ENCODE measurements around the gene NCOA7. TPM values are rescaled to one million over a fixed set of nuclear protein-coding genes. Genes with fewer than 3 reads are reported as not detected.

Gene NCOA7
- total and polyA plus RNA-seq, 9 of the 15 experiments (the other 6 are each of a cell fraction or from before 2014, with no cell fraction given): 5.8 to 14.6 (median 9.3) TPM

DNA sequence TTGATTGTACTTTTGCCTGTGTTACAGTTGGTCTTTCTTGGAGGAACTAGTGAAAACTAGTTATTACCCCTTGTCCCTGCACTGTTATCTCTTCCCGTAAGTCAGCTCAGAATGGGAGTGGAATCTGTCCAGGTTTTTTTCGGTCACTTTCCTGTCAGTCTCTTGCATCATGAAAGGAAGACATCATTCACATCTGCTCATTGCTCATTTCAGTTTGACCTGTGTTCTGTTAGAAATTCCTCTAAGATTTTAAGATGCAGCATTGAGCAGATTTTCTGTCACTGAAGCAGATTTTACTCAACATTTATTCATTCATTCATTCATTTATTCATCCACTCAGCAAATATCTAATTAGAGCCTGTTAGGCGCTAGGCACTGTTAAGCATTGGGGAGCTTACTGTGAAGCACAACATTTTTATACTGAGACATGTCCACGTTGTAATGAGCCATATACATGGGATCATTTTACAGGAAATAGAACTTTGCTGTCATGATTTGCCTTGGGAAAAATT, 132.7 kb downstream of the NCOA7 start (continued):
- TF ChIP-seq EZH2 (IDR thresholded peaks at IDR 0.05; ENCODE audit: borderline replicate concordance, low read depth, low read length) (no peak), HNRNPH1 (optimal IDR thresholded peaks at IDR 0.05; ENCODE audit: low read depth, low read length) (no peak), ZSCAN29 (IDR thresholded peaks at IDR 0.05) (no peak), HDGF (IDR thresholded peaks at IDR 0.05) (no peak), CHAMP1 (IDR thresholded peaks at IDR 0.05) (no peak), ZEB2 (IDR thresholded peaks at IDR 0.05) (no peak), CBX8 (IDR thresholded peaks at IDR 0.05; ENCODE audit: borderline replicate concordance, extremely low read depth, low read depth, low read length, poor library complexity, severe bottlenecking) (no peak), ZC3H4 (CRISPR knock-in tag; IDR thresholded peaks at IDR 0.05; ENCODE audit: borderline replicate concordance) (no peak), TRIM24 (IDR thresholded peaks at IDR 0.05) (peak; percentile 68 to 69; a peak in 2 of 4 replicates), FOXM1 (IDR thresholded peaks at IDR 0.05; ENCODE audit: low read depth) (no peak), FOXM1 (CRISPR knock-in tag; IDR thresholded peaks at IDR 0.05; ENCODE audit: low read depth) (no peak), HMG20B (CRISPR knock-in tag; IDR thresholded peaks at IDR 0.05) (no peak), ZBTB43 (CRISPR knock-in tag; IDR thresholded peaks at IDR 0.05) (no peak), SRSF3 (IDR thresholded peaks at IDR 0.05; ENCODE audit: insufficient read depth, low read length) (no peak), FUS (optimal IDR thresholded peaks at IDR 0.05; ENCODE audit: low read depth, low read length) (no peak), TEAD2 (tag; IDR thresholded peaks at IDR 0.05) (peak; percentile 43; the same call in 1 of the 2 replicates), SFPQ (IDR thresholded peaks at IDR 0.05; ENCODE audit: low read depth, low read length) (no peak), ZNF785 (CRISPR knock-in tag; IDR thresholded peaks at IDR 0.05) (no peak)
- TF ChIP-seq, protein P1, sequence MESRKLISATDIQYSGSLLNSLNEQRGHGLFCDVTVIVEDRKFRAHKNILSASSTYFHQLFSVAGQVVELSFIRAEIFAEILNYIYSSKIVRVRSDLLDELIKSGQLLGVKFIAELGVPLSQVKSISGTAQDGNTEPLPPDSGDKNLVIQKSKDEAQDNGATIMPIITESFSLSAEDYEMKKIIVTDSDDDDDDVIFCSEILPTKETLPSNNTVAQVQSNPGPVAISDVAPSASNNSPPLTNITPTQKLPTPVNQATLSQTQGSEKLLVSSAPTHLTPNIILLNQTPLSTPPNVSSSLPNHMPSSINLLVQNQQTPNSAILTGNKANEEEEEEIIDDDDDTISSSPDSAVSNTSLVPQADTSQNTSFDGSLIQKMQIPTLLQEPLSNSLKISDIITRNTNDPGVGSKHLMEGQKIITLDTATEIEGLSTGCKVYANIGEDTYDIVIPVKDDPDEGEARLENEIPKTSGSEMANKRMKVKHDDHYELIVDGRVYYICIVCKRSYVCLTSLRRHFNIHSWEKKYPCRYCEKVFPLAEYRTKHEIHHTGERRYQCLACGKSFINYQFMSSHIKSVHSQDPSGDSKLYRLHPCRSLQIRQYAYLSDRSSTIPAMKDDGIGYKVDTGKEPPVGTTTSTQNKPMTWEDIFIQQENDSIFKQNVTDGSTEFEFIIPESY (CRISPR knock-in tag; IDR thresholded peaks at IDR 0.05): no peak
